HG03159 (cell line): Measurements from ENCODE around the gene PPP4R3B.

Experiments used
- ATAC-seq: cut with Tn5 transposase; IDR thresholded peaks from one replicate; pipeline ENCODE4 v1.9.1; 2021; ENCODE audit warnings: mild to moderate bottlenecking, moderate library complexity; ENCODE audit not compliant: unreplicated experiment

PPP4R3B gene

DNA sequence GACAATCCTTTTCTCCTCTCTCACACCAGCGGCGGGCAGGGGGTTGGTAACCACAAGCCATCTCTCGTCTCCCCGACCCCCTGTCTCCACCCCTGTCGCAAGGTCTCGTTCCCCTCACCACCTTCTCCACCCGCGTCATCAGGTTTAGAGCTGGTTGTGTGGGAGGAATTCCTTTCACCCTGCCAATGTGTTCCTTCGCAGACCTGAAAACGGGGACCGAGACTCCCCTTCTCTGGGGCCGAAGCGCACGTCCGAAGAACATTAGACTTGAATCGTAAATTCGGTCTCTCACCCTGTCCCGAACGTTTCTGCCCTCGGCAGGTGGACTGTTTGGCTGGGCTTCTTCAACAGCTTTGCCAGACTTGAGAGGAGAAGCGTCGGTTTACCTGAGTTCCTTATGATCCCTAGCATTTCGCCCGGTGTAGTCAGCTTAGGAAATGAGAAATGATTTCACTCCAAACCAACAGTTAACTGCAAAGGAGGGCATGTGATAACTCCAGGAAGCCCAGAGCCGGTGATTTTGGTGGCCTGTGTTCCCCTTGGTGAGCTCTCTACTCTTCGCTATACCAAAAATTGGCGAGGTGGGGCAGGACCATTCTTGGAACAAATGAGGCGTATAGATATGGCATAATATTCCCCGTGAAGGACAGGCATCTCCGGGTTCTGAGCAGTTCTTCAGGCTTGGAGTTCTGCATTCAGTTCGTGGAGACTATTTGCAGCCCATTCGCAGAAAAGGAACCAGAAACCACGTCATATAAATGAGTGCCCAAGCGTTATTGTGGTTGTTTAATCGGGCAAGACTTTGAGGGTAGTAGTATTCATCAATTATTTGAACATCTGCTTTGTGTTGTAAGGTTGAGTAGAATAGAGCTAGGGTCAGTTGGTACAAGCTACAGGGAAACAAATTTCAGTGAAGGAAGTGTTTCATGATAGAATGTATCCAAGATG, 97.2 kb downstream of the PPP4R3B start:
- peak; percentile 11 for ATAC-seq

DNA sequence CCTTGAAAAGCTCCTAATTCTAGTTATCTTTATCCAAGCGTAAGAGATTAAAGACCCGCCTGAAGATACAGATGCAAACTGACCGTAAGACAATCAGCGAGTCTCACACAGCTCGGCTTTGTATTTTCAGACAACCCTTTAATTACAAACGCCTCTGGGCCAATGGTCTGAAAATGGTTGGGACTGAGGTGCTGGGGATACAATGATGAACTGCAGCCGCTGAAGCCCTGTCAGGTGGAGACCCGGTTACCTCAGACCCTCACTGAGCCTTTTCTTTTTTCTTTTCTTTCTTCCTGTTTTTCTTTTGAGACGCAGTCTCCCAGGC, 98.6 kb downstream of the PPP4R3B start:
- peak; percentile 12 for ATAC-seq

DNA sequence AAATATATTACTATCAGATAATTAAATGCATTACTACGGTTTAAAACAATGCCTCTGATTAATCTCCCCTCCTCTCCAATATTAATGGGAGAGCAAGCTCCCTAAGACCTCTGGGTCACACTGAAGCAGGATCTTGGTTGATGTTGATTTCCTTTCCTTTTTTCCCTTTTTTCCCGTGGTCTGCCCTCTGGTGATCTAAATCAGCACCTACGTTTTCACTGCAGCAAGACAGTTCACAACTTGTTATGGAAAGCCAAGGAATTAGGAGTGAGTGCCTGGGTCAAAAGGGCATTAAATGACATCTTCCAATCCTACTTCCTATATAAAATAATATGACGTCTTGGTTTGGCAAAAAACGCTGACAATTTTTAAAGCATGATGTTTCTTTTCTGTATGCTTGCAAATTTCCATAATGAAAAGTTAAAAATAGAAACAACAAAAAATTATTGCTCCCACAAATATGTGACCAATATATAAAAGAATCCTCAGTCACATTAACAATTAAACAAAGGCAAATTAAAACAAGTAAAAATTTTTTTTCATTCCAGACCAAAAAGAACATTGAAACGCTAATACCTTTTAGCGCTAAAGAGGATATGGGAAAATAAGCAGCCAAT, 105.8 kb downstream of the PPP4R3B start:
- ATAC-seq, result no peak

DNA sequence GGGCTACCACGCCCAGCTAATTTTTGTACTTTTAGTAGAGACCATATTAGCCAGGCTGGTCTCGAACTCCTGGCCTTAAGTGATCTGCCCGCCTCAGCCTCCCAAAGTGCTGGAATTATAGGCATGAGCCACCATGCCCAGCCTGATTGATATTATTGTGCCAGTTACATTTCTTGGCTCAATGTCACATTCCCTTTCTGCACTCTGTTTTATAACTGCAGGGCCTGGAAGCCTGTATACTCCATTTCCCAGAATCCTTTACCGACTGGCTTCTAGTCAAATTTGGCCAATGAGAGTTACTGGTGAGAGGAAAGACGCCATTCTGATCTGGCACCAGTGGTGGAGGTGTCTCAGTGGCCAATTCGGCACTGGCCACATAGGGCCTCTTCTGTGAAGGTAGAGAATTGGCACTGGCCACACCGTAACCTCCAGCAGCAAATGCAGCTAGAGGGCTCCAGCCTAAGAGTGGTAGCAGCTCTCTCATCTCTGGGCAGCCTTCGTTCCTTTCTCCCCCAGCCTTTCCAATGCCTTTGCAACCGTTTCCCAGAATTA, 114.8 kb downstream of the PPP4R3B start:
- ATAC-seq, result no peak

DNA sequence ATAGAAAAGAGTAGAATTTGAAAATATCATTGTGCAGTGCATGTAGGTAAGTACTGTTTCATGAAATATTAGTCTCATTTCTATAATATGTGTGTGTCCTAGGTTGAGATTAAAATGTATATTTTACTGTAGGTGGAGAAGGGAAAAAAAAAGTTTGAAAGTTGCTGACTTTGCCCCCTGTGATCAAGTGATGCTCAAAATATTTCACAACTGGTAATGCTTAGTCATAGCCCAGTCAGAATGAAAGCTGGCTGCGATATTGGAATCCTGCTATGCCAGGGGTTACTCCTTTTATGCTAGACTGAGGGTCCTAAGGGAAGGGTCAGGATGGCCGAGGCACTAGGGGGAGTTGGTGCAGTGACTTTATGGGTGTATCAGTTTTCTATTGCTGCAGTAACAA, 117.4 kb downstream of the PPP4R3B start:
- no peak for ATAC-seq

DNA sequence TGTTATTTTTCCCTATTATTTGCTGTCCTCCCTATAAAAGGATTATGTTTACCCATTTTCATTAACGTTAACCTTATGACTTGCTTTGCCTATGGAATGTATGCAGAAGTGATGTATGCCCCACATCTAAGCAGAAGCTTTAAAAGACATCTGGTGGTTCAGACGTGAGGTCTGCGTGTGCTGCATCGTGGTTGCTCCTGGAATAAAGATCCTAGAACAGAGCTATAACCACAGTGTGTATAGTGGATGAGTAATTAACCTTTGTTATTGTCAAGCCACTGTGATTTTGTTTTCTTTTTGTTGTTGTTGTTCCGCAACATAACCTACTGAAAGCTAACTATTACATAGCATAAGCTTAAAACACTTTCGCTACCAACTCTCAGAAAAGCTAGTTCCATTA, 118.8 kb downstream of the PPP4R3B start:
- ATAC-seq, result no peak
